Mononuclear cell (primary cell): ENCODE results near the gene HAGHL. TPM values are rescaled to one million over a fixed set of nuclear protein-coding genes. Genes with fewer than 3 reads are reported as not detected.

Experiments
- H3K27me3 ChIP-seq: 2 replicates; pipeline ENCODE4 v1.6.0; 2011; ENCODE audit warnings: low read length, control low read depth; ENCODE audit not compliant: insufficient read depth
- H3K4me1 ChIP-seq: 2 replicates; pipeline ENCODE4 v1.5.1; 2011; ENCODE audit warnings: mild to moderate bottlenecking, low read length, control low read depth; ENCODE audit not compliant: insufficient read depth
- H3K4me3 ChIP-seq: 2 replicates; pipeline ENCODE4 v1.5.1; 2011; ENCODE audit warnings: mild to moderate bottlenecking, low read length, moderate library complexity
- H3K9me3 ChIP-seq: 2 replicates; pipeline ENCODE4 v1.5.1; 2011; ENCODE audit warnings: low read depth, mild to moderate bottlenecking, control low read depth, low read length
- total RNA-seq: library from RNA; depleted of rRNA; stranded (reverse); fragments of >200 nt; gene quantifications from one replicate; pipeline ENCODE4 v1.2.3, GENCODE V29; 2012

The HAGHL gene
- total RNA-seq, 1 donor, result 4.6 TPM

GRCh38 chr16:729768-730665 is 3.1 kb downstream of the HAGHL start:
- H3K4me3 ChIP-seq, result no peak overlapping the region
- H3K27me3 ChIP-seq, result peaks cover 2% of the 10 kb centered on the region
- no peaks in the 10 kb centered on the region for H3K9me3 ChIP-seq
- peaks cover 15% of the 10 kb centered on the region for H3K4me1 ChIP-seq

DNA sequence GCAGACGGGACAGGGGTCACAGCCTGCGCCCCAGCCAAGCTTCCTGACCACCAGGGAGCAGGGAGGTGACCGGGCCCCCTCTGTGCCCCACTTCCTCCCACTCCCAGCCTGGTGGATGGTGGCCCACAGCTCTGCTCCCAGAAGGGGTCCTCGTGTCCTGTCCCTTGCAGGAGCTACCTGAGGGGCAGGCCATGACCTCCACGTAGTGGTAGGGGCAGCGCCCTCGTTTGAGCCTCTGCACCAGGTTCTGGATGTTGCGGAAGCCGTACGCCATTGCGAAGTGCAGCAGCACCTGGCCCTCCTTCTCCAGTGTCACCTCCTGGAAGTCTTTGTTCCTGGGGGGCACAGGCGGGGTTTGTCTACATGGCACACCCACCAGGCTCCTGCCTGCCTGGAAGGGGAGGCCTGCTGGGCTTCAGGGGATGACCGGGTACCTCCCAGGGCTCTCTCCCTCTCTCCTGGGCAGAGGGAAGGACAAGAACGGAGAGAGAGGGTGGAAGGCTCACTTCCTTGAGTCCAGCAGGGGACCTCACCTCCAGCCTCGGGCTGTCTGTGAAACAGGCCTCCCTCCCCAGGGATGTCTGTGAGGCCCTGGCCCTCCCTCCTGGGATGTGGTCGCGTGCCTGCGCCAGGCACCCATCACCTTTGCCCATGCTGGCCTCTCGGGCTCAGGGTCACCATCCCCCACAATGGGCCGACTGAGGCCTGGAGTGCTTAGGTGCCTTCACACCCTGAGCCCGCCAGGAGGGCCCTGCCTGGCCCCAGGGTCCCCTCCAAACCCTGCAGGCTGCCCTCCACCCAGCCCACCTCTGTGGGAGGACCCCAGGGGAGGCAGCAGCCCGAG is 4.0 kb downstream of the HAGHL start:
- H3K4me1 ChIP-seq, result peaks cover 15% of the 10 kb centered on the region
- H3K27me3 ChIP-seq, result peaks cover 2% of the 10 kb centered on the region
- H3K4me3 ChIP-seq, result no peak overlapping the region
- no peaks in the 10 kb centered on the region for H3K9me3 ChIP-seq

GRCh38 chr16:732332-732731 is 5.4 kb downstream of the HAGHL start:
- Histone ChIP-seq H3K4me1 (peaks cover 8% of the 10 kb centered on the region), H3K4me3 (no peak overlapping the region), H3K9me3 (no peaks in the 10 kb centered on the region)

GRCh38 chr16:732936-733335 is 6.0 kb downstream of the HAGHL start:
- Histone ChIP-seq H3K4me3 (no peak overlapping the region), H3K27me3 (no peaks in the 10 kb centered on the region), H3K9me3 (no peaks in the 10 kb centered on the region), H3K4me1 (peaks cover 3% of the 10 kb centered on the region)

More at GRCh38 chr16:732332-732731, 5.4 kb downstream of the HAGHL start:
- H3K27me3 ChIP-seq, result no peaks in the 10 kb centered on the region

DNA sequence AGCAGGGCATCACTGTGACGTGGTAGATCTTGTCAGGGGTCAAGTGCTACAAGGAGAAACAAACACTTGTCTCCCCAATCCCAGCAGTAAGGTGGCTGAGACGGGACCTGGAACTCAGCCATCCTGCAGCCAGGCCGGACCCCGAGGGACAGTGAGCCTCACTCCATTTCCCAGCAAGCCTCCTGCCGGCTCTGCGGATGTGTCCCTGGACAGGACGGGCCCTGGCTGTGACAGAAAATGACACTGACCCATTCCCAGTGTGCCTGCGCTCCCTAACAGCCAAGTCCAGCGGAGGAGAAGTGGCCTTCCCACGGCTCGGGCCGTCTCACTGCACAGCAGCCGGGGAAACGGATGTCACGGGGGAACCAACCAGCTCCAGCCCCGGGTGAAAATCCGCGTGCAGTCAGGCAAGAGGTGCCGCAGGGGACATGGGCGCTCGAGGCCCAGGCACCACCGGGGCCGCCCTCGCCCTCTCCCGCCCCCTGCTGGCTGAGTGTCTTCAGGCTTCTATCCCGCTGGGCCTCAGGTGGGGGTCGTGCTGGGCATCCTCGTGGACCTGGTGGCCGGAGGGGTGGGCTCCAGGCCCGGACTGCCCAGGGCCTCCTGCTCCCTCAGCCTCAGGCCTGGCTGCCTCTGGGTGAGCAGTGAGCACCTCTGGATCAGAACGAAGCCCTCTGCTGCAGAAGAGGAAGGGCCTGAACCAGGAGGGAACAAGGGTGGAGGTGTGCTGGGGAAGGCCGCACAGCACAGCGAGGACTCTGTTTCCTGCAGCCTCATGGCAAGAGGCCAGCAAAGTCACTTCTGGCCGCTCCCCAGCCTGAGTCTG is 6.7 kb downstream of the HAGHL start:
- H3K27me3 ChIP-seq, result no peaks in the 10 kb centered on the region
- H3K4me3 ChIP-seq, result no peak overlapping the region
- H3K4me1 ChIP-seq, result peaks cover under 1% of the 10 kb centered on the region

DNA sequence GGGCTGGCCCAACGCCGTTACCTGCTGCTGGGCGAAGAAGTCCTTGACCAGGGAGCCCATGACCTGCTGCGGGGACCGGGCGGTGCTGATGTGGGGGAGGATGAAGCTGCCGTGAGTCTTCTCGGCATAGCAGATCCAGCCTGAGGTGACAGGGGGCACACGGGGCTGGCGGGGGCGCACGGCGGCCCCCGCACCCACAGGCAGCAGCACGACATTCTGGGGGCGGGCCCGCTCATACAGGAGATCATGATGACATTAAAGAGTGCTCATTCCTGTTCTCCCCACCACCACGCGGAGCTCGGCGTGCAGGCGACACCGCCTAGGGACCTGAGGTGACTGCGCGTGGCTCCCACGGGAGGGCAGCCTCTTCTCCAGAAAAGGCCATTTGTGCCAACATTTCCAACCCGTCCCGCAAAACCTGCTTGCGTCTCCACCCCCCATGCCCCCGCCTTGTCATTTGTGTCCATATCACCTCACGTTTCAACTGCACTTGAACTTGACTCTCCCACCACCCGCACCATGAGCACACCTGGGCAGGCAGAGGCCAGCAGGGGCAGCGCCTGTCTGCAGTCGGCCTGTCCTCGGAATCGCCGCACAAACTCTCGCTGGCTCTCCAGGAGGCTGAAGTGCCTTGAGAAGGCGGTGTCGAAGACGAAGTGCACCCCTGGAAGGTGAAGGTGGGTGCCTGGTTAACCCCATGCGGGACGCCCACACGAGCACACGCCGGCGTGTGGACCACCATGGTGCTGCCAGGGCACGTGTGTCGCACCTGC is 7.5 kb downstream of the HAGHL start:
- H3K4me3 ChIP-seq, result no peak overlapping the region
- H3K9me3 ChIP-seq, result no peaks in the 10 kb centered on the region
- H3K27me3 ChIP-seq, result no peaks in the 10 kb centered on the region
- H3K4me1 ChIP-seq, result peaks cover 3% of the 10 kb centered on the region

More for the DNA sequence above, 6.7 kb downstream of the HAGHL start:
- no peaks in the 10 kb centered on the region for H3K9me3 ChIP-seq

GRCh38 chr16:734981-735881 is 8.3 kb downstream of the HAGHL start:
- no peaks in the 10 kb centered on the region for H3K27me3 ChIP-seq

DNA sequence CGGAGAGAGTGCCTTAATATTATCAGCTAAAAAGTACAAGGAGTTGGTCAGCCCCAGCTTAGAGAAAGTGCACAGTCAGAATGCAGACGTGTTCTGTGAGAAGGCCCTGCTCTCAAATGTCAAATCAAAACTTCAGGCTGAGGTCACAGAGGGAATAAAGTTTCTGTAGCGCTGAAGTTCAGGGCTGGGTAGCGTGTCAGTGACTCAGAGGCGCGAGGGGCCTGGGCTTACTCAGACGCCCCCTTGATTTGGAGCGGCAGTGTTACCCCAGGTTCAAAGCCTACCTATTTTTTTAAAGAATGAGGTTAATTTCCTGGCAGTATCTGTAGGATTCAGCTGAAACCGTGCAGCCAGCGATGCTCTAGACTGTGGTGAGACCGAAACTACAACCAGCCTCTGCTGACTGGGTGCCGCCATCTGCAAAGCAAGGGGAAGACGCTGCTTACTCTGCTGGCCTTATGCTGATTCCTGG is 9.1 kb downstream of the HAGHL start:
- H3K27me3 ChIP-seq, result no peaks in the 10 kb centered on the region

More at GRCh38 chr16:734981-735881, 8.3 kb downstream of the HAGHL start:
- Histone ChIP-seq H3K9me3 (no peaks in the 10 kb centered on the region), H3K4me1 (peaks cover 11% of the 10 kb centered on the region), H3K4me3 (no peak overlapping the region)

GRCh38 chr16:736936-737481 is 10.1 kb downstream of the HAGHL start:
- Histone ChIP-seq H3K4me1 (peaks cover 19% of the 10 kb centered on the region), H3K27me3 (no peaks in the 10 kb centered on the region), H3K9me3 (no peaks in the 10 kb centered on the region), H3K4me3 (no peak overlapping the region)

More for the DNA sequence above, 9.1 kb downstream of the HAGHL start:
- H3K4me3 ChIP-seq, result no peak overlapping the region
- H3K9me3 ChIP-seq, result no peaks in the 10 kb centered on the region
- peaks cover 14% of the 10 kb centered on the region for H3K4me1 ChIP-seq

DNA sequence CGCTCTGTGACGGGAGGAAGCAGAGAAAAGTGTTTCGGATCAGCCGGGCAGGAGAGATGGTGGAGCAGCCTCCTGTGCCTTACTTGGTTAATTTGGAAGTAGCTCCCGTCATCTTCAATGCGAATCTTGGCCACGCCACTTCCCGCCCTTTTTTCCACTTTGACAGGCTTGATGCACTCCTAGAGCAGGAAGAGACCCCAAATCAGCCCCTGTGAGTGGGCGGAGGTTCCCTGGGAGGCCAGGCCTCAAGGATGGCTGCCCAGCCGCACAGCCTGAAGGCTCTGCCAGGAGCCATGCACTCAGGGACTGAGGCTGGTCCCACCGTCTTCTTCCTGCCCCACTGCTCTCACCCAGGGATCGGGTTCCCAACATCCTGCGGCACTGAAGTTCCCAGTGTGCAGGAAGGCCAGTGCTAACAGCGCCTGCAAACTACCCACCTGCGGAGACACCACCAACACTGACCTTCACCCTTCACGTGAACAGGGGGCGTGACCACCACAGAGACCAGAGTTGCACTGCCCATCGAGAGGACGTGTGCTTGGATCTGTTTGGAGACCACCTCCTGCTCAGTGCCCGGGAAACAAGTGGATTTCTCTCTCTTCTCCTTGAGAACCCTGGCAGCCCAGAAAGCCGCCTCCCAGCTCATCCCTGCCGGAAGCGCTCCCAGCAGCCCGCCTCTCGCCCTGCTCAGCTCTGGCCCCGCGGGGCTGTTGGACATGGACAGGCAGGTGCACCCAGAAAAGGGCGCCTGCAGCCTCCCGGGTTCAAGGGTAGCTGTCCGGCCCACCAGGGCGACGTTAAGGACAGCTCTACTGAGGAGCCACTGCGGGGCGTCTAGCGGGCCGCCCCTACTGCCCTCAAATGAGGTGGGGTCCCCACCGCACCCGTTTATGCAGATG is 12.9 kb downstream of the HAGHL start:
- Histone ChIP-seq H3K27me3 (no peaks in the 10 kb centered on the region), H3K4me1 (peaks cover 19% of the 10 kb centered on the region), H3K9me3 (no peaks in the 10 kb centered on the region), H3K4me3 (peak overlapping the region; percentile 76)

DNA sequence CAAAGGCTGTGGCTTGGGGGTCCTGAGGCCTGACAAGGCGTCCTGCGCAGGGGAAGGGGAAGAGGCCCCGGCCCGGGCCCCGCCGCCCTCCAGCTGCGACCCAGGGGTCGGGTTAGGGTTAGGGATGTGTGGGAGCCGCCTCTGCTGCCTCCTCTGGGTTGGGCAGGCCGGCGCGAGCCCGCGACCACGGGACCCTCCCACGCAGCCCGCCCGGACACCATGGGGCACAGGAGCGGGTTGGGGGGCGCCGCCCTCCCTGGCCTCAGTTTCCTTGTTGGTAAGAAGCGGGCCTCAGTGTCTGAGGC is 13.5 kb downstream of the HAGHL start:
- Histone ChIP-seq H3K4me3 (peak overlapping the region; percentile 76), H3K9me3 (no peaks in the 10 kb centered on the region), H3K27me3 (no peaks in the 10 kb centered on the region), H3K4me1 (peaks cover 19% of the 10 kb centered on the region)

DNA sequence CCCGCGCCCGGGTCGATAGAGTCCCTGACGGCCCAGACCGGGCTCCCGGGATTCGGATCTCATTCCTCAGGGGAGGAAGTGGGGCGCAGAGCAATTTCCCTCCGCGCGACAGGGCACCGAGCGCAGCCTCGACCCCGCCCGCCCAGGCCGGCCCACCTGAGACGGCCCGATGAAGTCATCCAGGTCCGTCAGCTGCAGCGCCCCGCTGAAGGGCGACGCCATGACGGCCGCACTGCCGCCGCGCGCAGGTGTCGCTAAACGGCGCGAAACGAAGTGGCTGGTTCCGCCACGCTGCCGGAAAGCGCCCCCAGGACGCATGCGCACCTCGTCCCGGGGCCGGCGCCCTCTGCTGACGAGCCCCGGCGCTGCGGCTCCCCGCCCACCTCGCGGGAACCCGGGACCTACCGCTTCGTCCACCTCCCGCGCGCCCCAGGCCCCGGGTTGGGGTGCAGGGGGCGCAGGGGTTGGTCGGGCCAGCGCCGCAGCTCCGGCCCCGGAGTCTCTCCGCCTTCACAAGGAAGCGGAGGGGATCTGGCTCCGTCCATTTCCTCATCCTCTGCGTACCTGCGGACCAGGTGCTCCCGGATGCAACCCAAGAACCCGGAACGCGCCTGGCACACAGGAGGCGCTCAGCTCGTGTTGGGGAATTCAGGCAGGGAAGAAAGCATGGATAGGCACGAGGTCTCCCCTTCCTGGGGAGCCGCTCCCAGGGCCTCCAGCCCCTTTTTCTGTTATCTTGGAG is 14.0 kb downstream of the HAGHL start, which contains the start of gene CIAO3:
TSS of gene CIAO3 (minus strand) at position 234 of the 742 bp plus-strand sequence. CDS start at position 222, 12 bp downstream.
- no peaks in the 10 kb centered on the region for H3K9me3 ChIP-seq
- H3K27me3 ChIP-seq, result no peaks in the 10 kb centered on the region
- H3K4me1 ChIP-seq, result peaks cover 19% of the 10 kb centered on the region
- peak within 1 kb of the TSS; percentile 76 for H3K4me3 ChIP-seq
